HG02588 (cell line): ENCODE data around the gene KAT2A.
A peak's percentile ranks its signal among the peaks of the same experiment; 100 is the strongest.

ENCODE experiments used
- ATAC-seq: cut with Tn5 transposase; IDR thresholded peaks from one replicate; pipeline ENCODE4 v1.9.1; 2021; ENCODE audit warnings: mild to moderate bottlenecking, moderate library complexity; ENCODE audit not compliant: unreplicated experiment

The KAT2A gene

DNA sequence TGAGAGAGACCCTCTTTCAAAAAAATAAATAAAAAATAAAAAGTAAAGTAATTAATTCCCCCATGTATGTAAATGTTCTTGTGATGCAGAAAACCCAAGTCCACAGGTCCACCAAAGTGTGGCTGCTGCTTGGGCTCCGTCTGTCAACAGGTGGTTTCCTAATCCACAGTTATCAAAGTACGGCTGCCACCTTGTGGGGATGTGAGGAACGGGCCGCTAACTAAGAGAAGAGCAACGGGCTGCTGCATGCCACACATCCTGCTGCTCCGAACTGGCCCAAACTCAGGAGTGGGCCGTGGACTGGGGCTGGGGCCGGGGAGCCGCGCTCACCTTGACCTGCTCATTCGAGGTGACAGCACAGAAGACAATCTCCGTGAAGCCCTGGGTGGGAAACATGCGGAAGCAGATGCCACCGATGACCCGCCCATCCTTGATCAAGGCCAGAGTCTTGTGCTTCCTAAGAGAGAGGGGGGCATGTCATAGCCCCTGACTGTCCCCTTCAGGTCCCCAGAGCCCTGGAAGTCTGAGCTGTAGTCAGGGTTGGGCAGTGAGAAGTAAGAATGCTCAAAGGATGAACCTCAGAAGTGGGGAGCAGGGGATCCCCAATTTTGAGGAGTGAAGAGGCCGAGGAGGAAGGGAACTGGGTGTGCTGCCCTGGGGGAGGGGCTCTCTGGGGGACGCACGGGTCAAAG is 4.3 kb downstream of the KAT2A start:
- ATAC-seq = no peak

- ATAC-seq = no peak
Observed at GRCh38 chr17:42114118-42114517, 7.0 kb downstream of the KAT2A start.

- ATAC-seq = no peak
Observed at GRCh38 chr17:42113293-42114069, 7.7 kb downstream of the KAT2A start.

DNA sequence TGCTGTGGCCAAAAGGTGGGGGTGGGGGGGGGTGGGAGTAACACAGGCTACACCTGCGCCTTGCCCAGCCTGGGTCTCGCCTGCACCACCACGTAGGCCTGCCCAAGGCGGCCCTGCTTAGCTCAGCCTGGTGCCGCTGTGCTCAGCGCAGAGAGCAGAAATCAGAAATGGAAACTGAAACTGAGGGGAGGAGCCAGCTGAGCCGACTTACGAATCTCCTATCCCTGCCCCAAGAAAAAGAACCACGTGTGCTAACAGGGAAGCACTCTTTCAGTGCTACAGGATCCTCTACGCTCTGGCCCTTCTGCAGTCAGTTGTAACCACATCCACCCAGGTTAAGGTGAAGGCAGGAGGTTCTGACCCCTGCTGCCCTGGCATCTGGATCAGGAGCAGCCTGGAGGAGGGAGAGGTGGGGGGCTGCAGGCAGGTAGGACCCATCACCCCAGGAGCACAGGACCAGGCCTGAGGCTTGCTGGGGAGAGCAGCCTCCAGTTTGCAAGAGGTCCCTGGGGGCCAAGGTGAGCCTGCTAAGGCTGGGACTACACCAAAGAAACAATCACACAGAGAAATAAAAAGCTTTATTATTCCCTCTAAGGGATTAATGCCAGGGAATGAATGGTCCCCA is 8.5 kb downstream of the KAT2A start, which contains the start of gene DHX58:
TSS of gene DHX58 (minus strand) at position 163 of the 625 bp plus-strand sequence. CDS start 822 bp downstream, outside the sequence.
- peak; percentile 50 for ATAC-seq

GRCh38 chr17:42111871-42112551 is 9.2 kb downstream of the KAT2A start:
- ATAC-seq = peak; percentile 12

- no peak for ATAC-seq
Observed at GRCh38 chr17:42111265-42111636, 9.9 kb downstream of the KAT2A start.

DNA sequence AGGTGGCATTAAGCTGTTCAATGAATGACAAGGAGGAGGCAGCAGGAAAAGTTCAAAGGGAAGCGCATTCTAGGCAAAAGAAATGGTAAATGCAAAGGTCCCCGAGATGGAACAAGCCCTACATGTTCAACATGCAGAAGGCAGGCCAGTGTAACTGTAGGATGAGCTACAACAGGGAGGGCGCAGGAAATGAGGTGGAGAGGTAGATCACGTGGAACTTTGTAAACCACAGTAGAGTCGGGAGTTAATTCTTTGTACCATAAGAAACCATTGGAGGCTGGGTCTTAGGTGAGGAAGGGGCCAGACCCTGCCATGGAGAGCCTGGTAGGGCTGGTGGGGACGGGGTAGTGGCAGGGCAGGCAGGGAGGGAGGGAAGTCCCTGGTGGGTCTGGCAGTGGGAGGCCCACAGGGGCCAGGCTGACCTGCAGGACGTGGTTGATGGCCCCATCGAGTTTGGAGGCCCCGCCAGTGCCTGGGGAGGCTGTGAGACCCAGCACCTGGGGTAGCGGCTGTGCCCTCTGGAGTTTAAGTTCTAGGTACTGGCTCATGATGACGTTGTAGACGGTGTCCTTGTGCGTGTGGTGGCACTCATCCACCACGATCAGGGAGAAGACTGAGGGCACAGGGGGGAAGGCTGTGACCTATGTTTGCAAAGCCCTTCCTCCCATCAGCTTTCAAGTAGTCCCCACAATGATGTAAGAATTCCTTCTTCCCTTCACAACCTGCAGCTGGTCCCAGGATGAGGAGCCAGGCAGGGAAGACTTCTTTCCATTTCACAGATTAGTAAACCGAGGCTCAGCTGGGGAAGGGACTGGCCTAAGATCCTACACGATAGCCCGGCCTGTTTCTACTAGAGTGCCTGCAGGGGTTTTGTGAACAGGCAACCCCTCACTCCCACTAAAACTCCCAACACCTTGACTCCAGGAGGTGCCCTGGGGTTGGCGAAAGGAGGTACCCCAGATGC is 10.6 kb downstream of the KAT2A start:
- ATAC-seq = no peak

DNA sequence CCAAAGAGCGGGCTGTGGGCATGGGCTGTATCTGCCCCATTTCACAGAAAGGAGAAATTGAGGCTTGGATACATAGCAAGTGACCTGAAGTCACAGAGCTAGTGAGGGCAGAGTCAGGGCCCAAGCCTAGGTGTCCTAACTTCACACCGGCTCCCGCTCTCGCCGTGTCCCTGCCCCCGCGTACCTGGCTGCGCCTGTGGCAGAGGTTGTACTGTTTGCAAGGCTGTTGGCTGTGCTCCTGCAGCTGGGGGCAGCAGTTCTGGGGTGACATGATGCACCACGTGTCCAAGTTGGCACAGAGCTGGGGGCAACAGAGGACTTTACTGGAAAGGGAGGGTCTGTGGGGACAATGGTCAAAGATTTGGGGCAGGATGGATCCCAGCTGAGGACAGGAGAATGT is 12.1 kb downstream of the KAT2A start:
- no peak for ATAC-seq

GRCh38 chr17:42107597-42108576 is 13.3 kb downstream of the KAT2A start:
- peak; percentile 65 for ATAC-seq

DNA sequence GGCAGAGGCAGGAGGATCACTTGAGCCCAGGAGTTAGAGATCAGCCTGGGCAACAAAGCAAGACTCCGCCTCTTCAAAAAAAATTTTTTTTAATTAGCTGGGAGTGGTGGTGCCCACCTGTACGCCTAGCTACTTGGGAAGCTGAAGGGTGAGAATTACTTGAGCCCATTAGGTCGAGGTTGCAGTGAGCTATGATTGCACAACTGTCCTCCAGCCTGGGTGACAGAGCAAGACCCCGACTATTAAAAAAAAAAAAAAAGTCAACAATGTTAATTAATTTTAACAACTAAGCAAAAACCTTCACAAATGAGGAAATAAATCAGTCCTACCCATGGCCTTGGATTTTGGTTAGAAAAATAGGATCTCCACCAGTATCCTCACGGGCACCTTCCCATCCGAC is 14.0 kb downstream of the KAT2A start:
- no peak for ATAC-seq

- no peak for ATAC-seq
Observed at GRCh38 chr17:42106009-42106408, 15.2 kb downstream of the KAT2A start.

DNA sequence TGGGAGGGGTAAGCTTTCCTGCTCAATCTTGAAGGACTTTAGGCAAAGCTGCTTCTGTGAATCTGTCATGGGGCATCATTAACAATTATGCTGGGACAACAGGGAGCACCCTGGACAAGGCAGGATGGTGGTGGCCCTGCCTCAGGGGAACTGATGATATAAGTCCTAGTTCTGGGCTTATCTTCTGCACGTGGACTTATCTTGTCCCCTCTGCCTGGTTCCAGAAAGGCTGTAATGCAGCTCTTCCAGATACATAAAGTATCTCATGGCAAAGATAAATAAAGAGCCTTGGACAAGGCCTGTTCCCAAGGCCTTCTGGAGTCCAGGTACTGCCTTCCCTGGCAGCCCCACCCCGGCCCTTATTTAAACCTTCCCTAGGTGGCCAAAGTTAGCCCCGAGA is 16.9 kb downstream of the KAT2A start:
- no peak for ATAC-seq

DNA sequence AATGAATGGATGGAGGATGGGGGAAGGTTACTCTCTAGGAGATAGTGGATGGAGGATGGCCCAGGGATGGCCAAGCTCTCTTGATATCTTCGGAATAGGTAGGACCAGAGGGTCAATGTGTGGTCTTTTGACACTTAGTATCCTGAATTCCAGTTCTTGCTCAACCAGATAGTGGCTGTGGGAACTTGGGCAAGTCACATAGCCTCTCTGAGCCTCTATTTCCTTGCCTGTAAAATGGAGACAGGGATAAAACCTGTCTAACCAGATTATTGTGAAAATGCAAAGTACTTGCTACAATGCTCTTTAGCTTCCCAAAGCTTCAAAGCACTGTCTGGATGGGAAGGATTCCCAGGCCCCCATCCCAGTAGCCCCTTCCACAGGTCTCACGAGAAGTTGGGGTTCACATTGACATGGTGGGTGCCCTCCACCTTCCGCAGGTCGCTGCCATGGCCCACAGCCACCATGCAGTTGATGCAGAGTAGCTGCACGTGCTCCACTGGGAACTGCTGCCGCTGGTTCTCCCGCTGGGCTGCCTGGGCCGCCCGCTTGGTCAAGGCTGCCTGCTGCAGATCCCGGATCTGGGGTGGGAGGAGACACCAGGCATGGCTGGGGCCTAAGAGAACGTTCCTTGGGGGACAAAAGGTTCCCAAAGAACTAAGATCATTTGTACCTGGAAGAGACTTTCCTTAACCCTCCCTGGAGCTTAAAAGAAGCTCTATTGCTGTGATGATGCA is 17.8 kb downstream of the KAT2A start:
- ATAC-seq = no peak

DNA sequence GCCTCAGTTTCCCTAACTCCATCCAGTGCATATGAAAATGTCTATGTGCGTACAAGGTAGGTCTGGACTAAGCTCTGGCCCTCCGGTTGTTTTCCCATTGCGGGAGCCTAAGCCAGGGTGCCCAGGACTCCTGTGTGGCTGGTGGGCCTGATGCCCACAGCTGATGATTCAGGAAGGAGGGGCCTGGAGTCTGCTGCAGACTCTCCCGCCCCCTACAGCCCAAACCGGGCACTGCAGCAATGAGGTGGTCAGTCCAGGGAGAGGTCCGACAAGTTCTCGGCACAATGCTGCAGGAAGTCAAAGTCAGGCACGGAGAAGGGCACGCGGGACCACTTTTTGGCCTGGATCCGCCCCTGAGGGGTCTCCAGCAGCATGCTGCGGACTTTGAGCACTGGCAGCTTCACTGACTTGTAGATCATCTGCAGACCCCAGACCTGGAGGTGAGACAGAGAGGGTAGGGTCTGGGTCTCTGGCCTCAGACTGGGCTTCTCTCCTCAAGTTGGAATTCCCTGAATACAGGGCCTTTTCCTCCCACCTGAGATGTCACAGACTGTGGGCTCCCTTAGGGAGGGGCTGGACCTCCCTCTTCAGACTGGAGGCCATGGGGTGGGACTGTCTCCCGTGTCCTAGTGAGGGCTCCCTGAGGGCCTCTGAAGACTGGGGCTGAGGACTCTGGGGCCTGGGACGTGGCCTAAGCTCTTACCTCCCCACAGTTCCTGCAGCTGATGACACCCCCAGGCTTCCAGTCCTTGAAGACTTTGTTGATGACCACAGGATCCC is 19.5 kb downstream of the KAT2A start:
- ATAC-seq = no peak

GRCh38 chr17:42098730-42099399 is 22.3 kb downstream of the KAT2A start:
- ATAC-seq = no peak

DNA sequence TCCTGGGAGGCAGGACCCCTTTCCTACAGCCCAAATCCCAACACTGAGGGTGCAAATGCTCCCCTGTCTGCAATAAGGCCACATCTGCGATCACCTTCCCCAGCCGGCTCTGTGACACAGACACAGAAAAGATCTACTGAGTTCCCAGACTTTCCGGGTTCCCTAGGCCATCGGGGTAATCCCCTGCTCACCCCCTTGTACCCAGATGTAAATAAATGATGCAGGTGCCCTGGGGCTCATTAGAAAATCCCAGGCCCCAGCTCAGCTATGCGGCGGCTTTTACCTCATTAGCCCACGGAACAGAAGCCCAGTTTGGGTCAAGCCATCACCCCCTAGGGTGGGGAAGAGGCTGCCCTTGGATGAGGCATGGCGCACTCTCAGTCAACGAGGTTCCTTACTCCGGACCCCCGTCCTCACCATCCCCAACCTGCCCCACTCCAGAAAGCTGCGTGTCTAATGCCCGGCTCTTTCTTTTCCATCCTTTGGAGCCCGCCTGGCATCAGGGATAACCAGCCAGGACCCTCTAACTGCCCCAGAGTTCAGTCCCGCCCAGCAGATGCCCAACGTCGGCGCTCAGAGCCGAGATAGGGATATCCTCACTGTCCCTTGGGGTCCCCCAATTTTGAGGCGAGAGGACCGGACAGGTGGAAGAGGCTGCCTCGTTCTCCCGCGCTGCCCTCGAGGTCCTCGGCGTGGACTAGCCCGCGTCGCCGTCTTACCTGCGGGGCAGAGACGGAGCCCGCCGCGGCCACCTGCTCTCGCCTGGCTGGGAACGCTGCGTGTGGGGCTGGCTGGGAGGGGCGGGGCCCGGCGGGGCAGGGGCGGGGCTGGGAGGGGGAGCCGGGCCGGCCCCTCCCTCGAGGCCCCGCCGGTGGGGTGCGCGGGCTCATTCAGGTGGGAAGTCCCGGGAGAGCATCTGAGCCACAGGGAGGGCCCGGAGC is 23.2 kb downstream of the KAT2A start, which contains the start of gene ZNF385C:
TSS of gene ZNF385C (minus strand) at position 783 of the 941 bp plus-strand sequence. CDS start 35,417 bp downstream, outside the sequence.
- no peak for ATAC-seq
